Heart left ventricle (tissue), 16 donors: ENCODE results near the gene NENF. TPM values are rescaled to one million over a fixed set of nuclear protein-coding genes. Genes with fewer than 3 reads are reported as not detected.
A peak's percentile ranks its signal among the peaks of the same experiment; 100 is the strongest.

Source experiments
- ATAC-seq, 4 donors: fragments of 200-7000 bp; cut with Tn5 transposase; one replicate each; pipeline ENCODE4 v1.9.1; 2020 to 2022; ENCODE audit warnings: moderate library complexity in 4 of 4, mild to moderate bottlenecking in 3 of 4, moderate number of reproducible peaks in 1 of 4
- DNase-seq, 5 donors: peaks; one replicate each; pipeline ENCODE4 v3.0.0-alpha.2; 2020
- H3K27ac ChIP-seq, 12 donors: fragments of 200-600 bp; sonication (generic) in 4 of 12; one replicate each; pipeline versions ENCODE4 v1.5.0 to v1.8.0; 2016 to 2022; ENCODE audit warnings: mild to moderate bottlenecking in 2 of 12
- H3K27me3 ChIP-seq, 9 donors: fragments of 200-600 bp; sonication (generic) in 2 of 9; one replicate each; pipeline versions ENCODE4 v1.5.1 to v1.8.0; 2016 to 2022; ENCODE audit warnings: mild to moderate bottlenecking in 3 of 9
- H3K36me3 ChIP-seq, 9 donors: fragments of 200-600 bp; sonication (generic) in 2 of 9; one replicate each; pipeline versions ENCODE4 v1.5.0 to v1.8.0; 2018 to 2022; ENCODE audit warnings: mild to moderate bottlenecking in 2 of 9
- H3K4me1 ChIP-seq, 12 donors: fragments of 200-600 bp; sonication (generic) in 4 of 12; one replicate each; pipeline versions ENCODE4 v1.5.0 to v1.8.0; 2016 to 2022; ENCODE audit warnings: mild to moderate bottlenecking in 3 of 12
- H3K4me3 ChIP-seq, 12 donors: fragments of 200-600 bp; sonication (generic) in 4 of 12; one replicate each; pipeline versions ENCODE4 v1.5.0 to v1.8.0; 2017 to 2022; ENCODE audit warnings: mild to moderate bottlenecking in 9 of 12, moderate library complexity in 4 of 12
- H3K9me3 ChIP-seq, 12 donors: fragments of 200-600 bp; sonication (generic) in 4 of 12; one replicate each; pipeline versions ENCODE4 v1.5.0 to v1.8.0; 2016 to 2022; ENCODE audit warnings: mild to moderate bottlenecking in 1 of 12
- CTCF ChIP-seq, 12 donors: fragments of 200-600 bp; sonication (generic) in 4 of 12; IDR thresholded peaks; one replicate each; pipeline versions ENCODE4 v1.5.0 to v1.8.0; 2018 to 2022; ENCODE audit warnings: antibody characterized with exemption in 12 of 12, mild to moderate bottlenecking in 5 of 12
- POLR2A ChIP-seq, 2 donors: fragments of 450-650 bp; IDR thresholded peaks; one replicate each; pipeline ENCODE4 v1.6.1; 2017; ENCODE audit warnings: antibody characterized with exemption in 2 of 2, mild to moderate bottlenecking in 2 of 2, moderate library complexity in 2 of 2
- WGBS, 4 donors: extraction: QIAGEN DNeasy Blood & Tissue Kit in 2 of 4; methylation state at CpG; one replicate each; pipeline versions ENCODE4 v1.1.5 to v1.1.7; 2013 to 2018; 5-methylcytosine and 5-hydroxymethylcytosine counted together
- intact Hi-C, 10 donors: fragments of 100-400 bp; cut with DNase I; formaldehyde crosslinking; loops; one replicate each; pipeline versions ENCODE4 v1.11.1 to v1.14.2; 2022
- polyA plus RNA-seq, 2 donors: library from polyadenylated mRNA; stranded (reverse); fragments of 200-250 nt; gene quantifications; one replicate each; pipeline ENCODE4 v1.2.3, GENCODE V29; 2013
- total RNA-seq, 9 donors: library from RNA; depleted of rRNA in 2 of 9; stranded (reverse); fragments of >200 nt in 2 of 9; fragmentation: NEBNext Ultra II Directional in 3 of 9; extraction: Animal tissue kit (Norgen Biotek cat#: 25700) in 3 of 9; gene quantifications; one replicate each; pipeline versions ENCODE4 v1.1.0 to v1.2.4, GENCODE V29; 2016 to 2023
- donor health status: ischemic (EF 13 %, LVEDD 7.1; RV severe dilation, severe dysfunction).
- donor health status: healthy with polysubstance abuse.
- donor health status: DM: no; HTN: yes; CAD: no.
- donor health status: DM: no; HTN: no; CAD: no.
- donor health status: ischemic (EF 25% LVEDD 6.9; RV normal size, moderate dysfunction).
- donor health status: ischemic (EF 25% LVEDD 5.7; RV mildly dilated, moderate dysfunction).
- donor health status: healthy.
- donor health status: DM: yes; HTN: yes; CAD: no.
- donor health status: ischemic (EF 35%, LVEDD 5.7; RV mildly dilated, moderate dysfunction).
- donor health status: nonischemic (EF 11% LVEDD 7.7; RV severe dilation, severe dysfunction).
- donor health status: DM: yes; HTN: yes; CAD: no.
- donor health status: PGD.
- donor health status: ischemic (EF 29% LVEDD 5.4; RV normal size, mild dysfunction).
- donor health status: nonischemic (EF 23%, LVEDD 6.1; RV moderate dilation, normal function).

Gene NENF
- total and polyA plus RNA-seq, 11 donors, result 69.8 to 174 (median 105) TPM

DNA sequence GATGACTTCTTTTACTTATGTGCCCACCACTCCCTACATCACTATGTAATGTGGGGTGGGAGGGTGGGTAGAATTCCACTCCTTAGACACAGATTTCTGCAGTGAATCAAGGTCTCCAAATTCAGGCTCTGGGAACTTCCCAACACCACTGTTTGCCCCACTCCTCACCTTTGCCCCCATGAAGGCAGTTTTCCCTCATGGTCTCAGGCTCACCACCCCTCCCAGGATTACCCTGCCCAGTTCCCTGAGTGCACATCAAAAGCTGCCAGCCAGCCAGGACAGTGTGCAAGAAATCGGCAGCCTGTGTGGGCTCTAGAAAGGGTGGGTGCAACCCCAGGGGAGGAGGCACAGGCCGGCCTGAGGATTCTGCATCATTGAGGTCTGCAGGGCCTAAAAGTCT lies 14.8 kb downstream of the NENF start:
- Histone ChIP-seq H3K36me3 (peaks cover 0 to 43% (median 26%) of the 10 kb centered on the region in 9 donors), H3K4me1 (peaks cover 0 to 27% (median 11%) of the 10 kb centered on the region in 12 donors), H3K4me3 (no peak overlapping the region), H3K27me3 (no peaks in the 10 kb centered on the region), H3K9me3 (no peaks in the 10 kb centered on the region), H3K27ac (no peak overlapping the region)
- TF ChIP-seq POLR2A (IDR thresholded peaks at IDR 0.05), result no peak
- no peak for TF ChIP-seq CTCF (IDR thresholded peaks at IDR 0.05)
- no peak for ATAC-seq
- WGBS, 4 donors, result 79 to 82% (median 80%) methylated on average over 2 of the region's 2 CpGs
- no peak for DNase-seq
- intact Hi-C loops, result no loop called here

DNA sequence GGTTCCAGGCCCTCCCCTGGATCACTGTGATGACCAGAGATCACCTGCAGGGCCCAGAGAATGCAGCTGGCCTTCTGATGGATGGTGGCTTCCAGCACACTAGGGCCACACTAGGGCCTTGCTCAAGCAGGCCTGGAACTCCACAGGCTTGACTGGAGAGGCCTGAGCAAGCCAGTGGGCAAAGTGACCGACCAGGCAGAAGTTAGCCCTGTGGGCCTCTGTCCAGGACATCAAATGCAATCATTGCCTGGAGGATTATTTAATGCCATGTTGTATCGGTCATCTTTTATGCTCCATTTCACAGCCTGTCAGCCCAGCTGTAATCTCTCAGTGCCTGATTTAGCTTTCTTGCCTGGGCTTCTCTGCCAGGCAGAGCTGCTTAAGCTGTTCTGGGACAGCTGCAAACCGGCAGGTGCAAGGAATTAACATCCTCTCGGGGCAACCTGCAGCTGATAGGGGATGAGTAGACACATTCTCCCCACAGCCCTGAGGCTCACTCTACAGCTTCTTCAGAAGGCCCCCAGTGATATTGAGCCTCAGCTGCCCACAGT lies 17.7 kb downstream of the NENF start:
- 47 to 55% (median 51%) methylated on average over 4 of the region's 4 CpGs for WGBS, 4 donors
- Histone ChIP-seq H3K9me3 (no peaks in the 10 kb centered on the region), H3K36me3 (peaks cover 0 to 18% (median 13%) of the 10 kb centered on the region in 9 donors), H3K4me1 (peaks cover 0 to 42% (median 22%) of the 10 kb centered on the region in 12 donors), H3K27ac (peak overlapping the region in 7 of 12 donors; percentile 10 to 72 (median 46)), H3K27me3 (no peaks in the 10 kb centered on the region), H3K4me3 (no peak overlapping the region)
- TF ChIP-seq POLR2A (IDR thresholded peaks at IDR 0.05) (no peak), CTCF (IDR thresholded peaks at IDR 0.05) (no peak)
- ATAC-seq (peak; percentile 69 to 88 (median 74)), DNase-seq (peak; percentile 44 to 71 (median 55))
- intact Hi-C loops, result loop anchor here (5.0 to 10.0 kb wide), 13 partner anchors 73 to 776 kb away; partner anchors contain the start of genes PPP2R5A (in 4 of the 10), DTL (in 2 of the 10), INTS7 (in 2 of the 10) and NEK2 (in 1 of the 10)

DNA sequence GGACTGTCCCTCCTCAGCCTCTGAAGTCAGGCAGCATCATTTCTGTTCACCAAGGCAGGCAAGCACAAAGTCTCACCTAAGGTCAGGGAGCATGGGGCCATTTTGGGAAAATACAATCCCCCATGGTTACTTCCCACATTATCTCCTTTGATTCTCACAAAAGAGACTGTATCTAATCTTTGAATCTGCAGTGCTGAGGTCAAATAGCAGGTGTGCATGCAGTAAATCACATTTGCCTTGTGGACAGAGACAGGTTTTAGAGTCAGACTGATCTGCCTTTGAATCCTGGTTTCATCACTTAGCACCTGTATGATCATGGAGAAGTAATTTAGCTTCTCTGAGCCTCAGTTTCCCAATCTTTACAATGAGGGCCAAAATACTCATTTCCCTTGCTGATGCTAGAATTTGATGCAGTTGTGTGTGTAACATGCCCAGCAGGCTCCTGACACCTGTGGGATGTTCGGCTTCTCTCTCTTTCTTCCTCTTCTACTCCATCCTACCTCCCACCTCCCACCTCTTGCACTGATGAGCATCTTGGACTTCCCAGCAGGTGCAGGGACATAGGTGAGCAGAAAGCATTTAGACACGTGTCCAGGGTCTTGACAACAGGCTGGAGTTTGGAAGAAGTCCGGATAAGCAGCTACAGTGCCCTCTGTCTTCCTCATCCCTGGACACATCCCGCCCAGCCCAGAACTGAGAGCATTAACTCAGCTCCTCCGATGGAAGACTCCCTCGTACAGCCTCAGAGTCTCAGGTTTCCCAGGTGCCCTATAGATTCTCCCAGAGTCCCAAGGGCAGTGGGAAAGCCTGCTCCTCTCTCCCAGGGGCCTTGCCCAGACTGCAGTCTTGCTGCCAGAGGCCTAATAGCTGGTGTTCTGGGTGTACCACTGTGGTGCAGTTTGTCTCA lies 18.9 kb downstream of the NENF start:
- TF ChIP-seq POLR2A (IDR thresholded peaks at IDR 0.05) (no peak), CTCF (IDR thresholded peaks at IDR 0.05) (no peak)
- no peaks in the 10 kb centered on the region for H3K27me3 ChIP-seq
- H3K9me3 ChIP-seq, result no peaks in the 10 kb centered on the region
- H3K27ac ChIP-seq, result peak overlapping the region in 1 of 12 donors; percentile 75
- H3K36me3 ChIP-seq, result peaks cover 0 to 6% (median under 1%) of the 10 kb centered on the region in 9 donors
- no peak for ATAC-seq
- WGBS, 4 donors, result 84 to 93% (median 91%) methylated on average over 6 of the region's 6 CpGs
- intact Hi-C loops, result loop anchor here (5.0 to 10.0 kb wide), 13 partner anchors 74 to 777 kb away; partner anchors contain the start of genes PPP2R5A (in 4 of the 10), DTL (in 2 of the 10), INTS7 (in 2 of the 10) and NEK2 (in 1 of the 10)
- DNase-seq, result no peak
- peaks cover 0 to 54% (median 26%) of the 10 kb centered on the region in 12 donors for H3K4me1 ChIP-seq
- no peak overlapping the region for H3K4me3 ChIP-seq
